SIG-M5 (cell line): ENCODE results near the gene SFTPB.

Experiments
- DNase-seq: peaks from one replicate; lab custom pipeline; 2025; lab: John Stamatoyannopoulos, UW

The SFTPB gene

DNA sequence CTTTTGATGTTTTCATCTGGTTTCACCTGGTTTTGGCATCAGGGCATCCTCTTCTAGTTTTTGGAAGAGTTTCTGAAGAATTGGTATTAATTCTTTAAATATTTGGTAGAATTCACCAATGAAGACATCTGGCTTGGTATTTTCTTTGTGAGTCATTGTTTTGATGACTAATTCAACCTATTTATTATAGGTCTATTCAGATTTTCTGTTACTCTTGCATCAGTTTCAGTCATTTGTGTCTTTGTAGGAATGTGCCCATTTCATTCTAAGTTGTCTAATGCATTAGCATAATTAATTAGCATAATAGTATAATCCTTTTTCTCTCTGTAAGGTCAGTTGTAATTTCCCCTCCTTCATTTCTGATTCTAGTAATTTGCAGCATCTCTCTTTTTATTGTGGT is 34.2 kb upstream of the SFTPB start:
- DNase-seq = no peak

DNA sequence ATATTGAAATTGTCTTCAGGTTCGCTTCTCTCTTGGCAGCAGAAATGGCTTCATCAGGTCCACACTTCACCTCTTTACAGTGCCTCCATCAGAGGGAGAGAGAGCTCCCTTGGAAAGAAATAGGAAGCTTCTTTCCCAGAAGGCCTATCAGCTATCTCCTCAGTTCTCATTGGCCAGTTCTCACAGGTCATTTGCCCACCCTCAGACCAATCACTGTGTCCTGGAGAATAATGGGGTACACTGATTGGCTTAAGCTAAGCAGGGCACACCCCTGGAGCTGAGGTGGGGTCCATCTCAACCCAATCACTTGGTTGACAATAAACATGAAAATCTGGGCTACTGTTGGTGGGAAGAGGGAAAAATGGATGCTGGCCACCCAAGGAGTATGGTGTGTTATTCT is 31.3 kb upstream of the SFTPB start:
- DNase-seq = no peak

DNA sequence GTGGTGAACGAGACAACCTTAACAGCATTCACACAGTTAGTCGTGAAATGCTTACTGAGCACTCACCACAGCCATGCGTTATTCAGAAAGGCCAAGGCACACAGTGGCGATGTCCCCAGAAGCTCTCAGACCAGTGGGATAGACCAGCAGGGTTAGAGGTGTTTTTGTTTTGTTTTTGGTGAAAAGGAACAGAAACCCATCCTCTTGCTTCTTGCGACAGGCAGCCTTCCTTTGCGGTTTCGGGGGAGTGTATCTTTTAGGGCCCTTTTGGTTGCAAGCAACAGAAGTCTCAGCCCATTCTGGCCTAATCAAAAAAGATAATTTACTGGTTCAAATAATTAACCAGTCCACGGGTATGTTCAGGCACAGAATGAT is 30.9 kb upstream of the SFTPB start:
- peak; percentile 79 for DNase-seq

DNA sequence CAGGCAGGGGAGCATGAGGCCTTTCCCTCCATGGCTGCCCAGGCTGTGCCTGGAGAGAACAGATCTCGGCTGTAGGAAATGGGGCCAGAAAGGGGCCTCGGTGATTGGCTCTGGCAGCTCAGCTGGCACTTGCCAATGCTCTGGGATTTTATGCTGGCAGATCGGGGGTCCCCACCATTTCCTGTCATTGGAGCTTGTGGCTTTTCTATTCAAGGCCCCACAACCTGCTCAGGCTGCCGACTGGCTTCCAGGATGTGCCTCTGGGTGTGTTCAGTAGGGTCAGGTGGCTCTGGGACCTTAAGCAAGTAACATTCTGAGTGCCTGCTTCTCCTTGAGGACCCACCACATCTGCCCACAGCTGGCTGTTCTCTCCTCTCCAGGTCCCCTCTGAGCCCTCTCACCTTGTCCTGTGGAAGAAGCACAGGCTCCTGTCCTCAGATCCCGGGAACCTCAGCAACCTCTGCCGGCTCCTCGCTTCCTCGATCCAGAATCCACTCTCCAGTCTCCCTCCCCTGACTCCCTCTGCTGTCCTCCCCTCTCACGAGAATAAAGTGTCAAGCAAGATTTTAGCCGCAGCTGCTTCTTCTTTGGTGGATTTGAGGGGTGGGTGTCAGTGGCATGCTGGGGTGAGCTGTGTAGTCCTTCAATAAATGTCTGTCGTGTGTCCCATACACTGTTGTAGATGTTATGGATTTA is 30.3 kb upstream of the SFTPB start:
- no peak for DNase-seq

DNA sequence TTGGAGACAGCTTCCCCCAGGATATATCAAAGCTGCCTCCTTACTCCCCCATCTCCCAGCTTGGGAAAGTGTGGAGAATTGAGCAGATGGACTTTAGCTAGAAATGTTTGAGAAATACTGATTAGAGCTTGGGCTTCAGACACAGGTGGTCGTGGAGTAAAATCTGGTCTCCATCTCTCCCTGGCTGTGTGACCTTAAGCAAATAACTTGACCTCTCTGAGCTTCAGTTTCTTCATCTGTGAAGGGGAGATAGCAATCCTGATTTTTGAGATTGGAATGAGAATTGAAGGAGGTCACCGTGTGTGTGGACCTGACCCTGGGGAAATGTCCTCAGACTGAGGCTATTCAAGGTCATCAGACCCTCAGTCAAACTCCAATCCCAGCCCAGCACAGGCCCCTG is 29.7 kb upstream of the SFTPB start:
- DNase-seq = no peak

DNA sequence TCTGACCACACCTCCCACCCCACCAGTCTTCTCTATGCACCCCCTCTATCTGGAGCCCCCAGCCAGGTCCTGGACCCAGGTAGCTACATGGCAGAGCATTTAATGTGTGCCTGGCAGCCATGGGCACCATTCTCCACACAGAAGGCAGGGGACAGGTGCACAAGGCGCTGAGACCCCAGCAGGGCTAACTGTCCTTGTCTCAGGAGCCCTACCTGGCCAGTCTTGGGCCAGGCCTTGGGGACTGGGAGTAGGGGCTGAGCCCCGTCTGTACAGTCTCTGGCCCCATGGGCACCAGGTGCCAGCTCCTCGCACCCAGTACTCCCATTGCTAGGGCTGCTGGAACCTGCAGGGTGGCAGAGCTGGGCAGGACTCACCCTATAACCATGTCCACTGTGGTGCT is 29.1 kb upstream of the SFTPB start:
- no peak for DNase-seq

DNA sequence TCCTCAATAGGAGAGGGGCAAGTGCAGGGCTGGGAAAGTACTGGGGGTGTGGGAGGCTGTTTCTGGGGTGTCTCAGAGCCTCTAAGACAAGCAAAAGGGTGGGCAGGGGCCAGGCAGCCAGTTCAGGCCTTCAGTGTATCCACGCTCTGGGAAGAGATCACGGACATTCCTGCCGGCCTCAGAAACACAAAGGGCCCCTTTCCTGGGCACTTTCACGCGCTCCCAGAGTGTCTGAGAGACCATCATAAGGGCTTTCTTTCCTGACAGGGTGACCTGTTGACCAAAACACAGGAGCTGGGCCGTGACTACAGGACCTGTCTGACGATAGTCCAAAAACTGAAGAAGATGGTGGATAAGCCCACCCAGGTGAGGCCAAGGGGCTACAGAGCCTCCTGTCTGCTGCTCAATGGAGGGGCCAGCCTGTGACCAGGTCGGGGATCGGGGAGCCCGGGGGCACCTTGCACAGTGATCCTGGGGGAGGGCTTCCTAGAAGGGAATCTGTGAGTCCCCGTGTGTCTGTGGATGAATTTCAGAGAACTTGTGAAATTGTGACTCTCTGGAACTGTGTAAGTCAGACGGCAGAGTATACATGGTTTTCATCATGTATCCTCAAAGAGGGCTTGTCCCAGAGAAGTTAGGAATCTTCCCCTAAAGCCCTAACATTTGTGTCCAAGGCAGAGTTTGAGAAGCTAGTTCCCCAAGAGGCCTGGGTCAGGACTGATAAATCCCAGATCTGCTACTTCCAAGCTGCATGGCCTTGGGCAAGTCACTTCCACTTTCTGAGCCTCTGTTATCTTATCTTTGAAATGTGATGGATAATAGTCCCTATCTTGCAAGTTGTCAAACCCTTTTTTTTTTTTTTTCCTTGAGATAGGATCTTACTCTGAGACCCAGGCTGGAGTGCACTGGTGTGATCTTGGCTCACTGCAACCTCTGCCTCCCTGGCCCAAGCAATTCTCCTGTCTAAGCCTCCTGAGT is 28.0 kb upstream of the SFTPB start:
- no peak for DNase-seq

DNA sequence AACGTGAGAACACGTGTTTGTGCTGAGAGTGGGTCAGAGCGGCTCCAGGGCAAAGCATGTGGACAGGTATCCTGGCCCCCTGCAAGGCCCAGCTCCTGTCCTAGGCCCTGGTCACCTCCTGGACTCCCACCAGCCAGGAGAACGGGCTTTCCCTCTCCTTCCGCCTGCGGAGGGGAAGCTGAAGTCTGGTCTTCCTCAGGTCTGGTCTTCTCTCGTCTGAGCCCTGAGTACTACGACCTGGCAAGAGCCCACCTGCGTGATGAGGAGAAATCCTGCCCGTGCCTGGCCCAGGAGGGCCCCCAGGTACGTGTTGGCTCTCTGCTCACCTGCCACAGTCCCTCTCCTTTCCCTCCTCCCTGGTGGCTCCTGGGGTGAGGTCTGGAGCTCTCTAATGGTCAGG is 27.1 kb upstream of the SFTPB start:
- no peak for DNase-seq

DNA sequence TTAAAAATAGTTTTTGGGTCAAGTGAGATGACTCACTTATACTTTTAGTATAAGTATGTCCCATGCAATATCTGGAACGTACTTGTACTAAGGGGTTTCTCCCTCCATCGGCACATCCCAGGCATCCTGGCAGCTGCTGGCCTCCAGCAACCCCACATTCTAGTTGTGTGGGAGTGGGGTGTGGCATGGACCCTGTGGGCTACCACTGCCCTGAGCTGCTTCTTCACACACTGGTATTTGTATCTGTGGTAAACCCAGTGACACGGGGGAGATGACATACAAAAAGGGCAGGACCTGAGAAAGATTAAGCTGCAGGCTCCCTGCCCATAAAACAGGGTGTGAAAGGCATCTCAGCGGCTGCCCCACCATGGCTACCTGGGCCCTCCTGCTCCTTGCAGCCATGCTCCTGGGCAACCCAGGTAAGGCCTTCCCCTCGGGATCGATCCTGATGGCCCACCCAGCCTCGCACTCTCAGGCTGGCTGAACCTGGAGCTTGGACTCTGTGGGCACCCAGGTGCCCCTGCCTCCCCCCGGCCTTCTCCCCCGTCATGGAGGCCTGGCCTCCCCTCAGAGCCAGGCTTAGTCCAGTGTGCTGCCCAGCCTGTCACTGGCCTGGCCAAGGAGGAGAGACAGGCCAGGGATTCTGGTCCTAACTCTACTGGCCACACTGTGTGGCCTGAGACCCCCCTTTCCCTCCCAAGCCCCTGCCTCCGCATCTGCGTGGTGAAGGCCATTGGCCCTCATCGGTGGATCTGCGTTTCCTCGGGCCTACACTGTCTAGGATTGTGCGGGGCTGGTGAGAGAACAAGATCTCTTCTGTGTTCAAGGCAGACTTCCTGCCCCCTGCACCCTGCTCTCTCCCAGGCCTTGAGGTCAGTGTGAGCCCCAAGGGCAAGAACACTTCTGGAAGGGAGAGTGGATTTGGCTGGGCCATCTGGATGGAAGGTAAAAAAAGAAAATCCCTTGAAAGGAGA is 26.3 kb upstream of the SFTPB start, which contains the start of gene GNLY:
Gene GNLY, plus strand, starts transcription at position 307 of the 974 bp plus-strand sequence. Its CDS starts 61 bp downstream, at position 368.
- no peak for DNase-seq

DNA sequence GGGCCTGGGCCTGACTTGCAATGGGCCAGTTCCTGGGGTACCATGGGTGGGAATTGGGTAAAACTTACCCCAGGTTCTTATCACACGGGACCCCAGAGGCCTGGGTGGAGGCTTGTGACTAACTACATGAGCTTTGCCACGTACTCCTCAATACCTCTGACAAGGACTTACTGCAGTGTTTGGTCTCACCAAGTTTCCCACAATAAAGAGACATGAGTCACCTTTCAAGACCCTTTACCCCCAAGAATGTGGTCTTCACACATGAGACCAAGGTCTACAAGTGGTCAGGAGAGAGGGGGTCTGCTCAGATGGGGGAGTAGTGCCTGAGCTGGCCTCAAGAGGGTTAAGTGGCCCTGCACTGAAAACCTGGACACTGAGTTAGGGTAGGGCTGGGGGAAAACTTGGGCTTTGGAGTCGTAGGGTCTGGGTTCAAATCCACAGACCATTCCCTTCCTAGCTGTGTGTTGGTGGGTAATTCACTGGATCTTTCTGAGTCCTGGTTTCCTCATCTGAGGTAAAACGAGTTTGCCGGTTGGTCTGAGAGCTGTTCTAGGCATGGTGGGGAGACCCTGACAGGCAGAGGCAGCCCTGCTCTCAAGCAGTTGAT is 24.1 kb upstream of the SFTPB start:
- no peak for DNase-seq

DNA sequence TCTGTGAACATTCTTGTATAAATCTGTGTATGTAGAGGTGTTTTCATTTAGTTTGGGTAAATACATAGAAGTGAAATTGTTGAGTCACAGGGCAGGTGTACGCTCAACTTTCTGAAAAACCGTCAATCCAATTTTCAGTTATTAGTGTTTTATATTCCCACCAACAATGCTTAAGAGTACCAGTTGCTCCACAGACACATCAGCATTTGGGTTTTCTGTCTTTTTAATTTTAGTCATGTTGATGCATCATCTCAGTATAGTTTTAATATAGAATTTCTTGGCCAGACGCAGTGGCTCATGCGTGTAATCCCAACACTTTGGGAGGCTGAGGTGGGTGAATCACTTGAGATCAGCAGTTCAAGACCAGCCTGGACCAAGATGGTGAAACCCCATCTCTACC is 22.9 kb upstream of the SFTPB start:
- DNase-seq = no peak

DNA sequence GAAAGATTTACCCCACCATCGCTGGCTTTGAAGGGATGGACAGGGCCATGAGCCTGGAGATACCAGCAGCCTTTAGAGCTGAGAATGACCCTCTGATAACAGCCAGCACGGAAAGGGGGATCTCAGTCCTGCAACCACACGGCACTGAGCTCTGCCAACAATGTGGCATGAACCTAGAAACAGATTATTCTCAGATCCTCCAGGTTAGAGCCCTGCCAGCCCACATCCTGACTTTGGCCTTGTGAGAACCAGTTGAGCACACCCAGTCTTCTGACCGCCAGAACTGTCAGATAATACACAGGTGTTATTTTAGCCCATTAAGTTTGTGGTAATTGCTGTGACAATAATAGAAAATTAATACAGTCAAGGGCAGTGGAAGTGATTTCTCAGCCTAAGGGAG is 16.8 kb upstream of the SFTPB start:
- DNase-seq = no peak

DNA sequence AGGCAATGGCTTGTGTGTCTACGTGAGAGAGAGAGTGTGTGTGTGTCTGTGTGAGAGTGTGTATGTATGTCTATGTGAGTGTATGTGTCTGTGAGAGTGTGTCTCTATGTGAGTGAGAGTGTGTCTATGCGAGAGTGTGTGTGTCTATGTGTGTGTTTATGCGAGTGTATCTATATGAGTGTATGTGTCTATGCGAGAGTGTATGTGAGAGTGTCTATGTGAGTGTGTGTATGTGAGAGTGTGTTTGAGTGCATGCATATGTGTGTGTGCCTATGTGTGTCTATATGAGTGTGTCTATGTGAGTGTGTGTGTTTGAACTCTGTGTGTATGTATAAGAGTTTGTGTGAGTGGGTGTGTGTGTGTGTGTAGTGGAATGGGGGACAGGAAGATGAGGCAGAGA is 16.4 kb upstream of the SFTPB start:
- DNase-seq = no peak

DNA sequence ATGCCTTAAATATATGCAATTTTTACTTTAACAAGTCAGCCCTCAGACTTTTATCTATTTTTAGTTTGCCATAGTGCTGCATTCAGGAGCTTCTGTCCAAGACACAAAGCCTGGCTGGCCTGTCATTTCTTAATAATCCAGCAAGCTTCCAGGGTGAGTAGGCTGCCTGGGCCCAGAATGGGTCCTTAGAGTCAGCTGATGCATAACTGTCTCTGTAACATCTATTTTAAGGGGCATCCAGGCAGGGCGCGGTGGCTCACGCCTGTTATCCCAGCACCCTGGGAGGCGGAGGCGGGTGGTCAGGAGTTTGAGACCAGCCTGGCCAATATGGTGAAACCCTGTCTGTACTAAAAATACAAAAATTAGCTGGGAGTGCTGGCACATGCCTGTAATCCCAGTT is 14.4 kb upstream of the SFTPB start:
- no peak for DNase-seq

DNA sequence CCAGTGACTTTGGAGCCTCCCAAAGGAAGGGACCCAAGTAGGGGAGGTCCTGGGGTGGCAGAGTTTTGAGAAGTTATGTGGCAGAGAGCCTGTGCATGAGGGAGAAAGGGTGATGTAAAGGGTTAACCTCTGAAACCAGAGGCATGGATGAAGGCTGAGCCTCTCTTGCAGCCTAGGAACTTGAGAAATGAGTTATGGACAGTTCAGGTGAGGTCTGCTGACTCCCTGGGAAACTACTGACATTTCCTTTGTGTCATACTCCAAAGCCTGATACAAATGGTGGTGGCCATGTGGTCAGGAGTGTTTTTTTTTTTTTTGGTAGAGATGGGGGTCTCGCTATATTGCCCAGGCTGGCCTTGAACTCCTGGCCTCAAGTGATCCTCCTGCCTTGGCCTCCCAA is 13.8 kb upstream of the SFTPB start:
- no peak for DNase-seq

DNA sequence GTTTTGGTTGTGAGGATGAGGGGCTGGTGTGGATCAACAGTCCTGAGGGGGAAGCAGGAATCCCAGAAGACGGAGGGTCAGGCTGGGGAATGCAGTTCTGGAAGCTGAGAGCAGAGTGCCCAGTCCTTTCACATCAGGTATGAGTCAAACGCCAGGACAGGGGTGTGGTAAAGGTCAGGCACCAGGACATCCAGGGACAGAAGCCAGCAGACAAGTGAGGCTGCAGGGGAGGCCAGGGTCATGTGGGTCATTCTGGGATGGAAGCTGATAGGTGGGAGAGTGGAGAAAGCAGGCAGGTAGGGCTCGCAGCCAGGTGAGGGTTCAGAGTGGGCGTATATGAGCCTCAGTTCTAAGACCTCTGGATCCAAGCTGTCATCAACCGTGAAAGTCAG is 13.4 kb upstream of the SFTPB start:
- DNase-seq = no peak

DNA sequence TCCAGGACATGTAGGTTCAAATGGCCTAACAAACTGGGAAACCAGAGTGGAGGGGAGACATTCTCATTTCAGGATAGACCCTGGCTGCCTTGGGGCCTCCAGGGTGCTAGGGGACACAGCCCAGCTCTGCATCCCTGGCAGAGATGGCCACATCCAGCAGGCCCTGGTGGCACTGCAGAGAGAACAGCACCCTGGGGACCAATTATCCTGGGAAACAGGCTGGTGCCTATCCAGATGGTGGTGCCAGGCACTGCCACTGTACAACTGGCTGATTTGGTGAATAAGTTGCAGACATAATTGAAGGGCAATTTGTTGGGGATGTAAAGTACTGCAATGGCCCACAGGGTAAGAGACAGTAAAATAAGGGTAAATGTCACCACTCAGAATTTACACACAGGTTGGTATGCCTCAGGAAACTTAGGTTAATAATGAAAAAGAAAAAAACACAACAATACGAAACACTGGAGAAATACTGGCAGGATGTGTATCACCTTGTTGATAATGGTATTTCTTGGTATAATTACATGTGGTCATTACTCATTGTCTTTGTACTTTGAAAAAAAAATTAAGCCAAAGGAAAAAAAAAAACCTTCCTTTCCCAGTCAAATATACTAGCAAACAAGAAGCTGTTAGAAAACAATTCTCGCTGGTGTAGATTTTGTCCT is 12.8 kb upstream of the SFTPB start:
- DNase-seq = no peak

DNA sequence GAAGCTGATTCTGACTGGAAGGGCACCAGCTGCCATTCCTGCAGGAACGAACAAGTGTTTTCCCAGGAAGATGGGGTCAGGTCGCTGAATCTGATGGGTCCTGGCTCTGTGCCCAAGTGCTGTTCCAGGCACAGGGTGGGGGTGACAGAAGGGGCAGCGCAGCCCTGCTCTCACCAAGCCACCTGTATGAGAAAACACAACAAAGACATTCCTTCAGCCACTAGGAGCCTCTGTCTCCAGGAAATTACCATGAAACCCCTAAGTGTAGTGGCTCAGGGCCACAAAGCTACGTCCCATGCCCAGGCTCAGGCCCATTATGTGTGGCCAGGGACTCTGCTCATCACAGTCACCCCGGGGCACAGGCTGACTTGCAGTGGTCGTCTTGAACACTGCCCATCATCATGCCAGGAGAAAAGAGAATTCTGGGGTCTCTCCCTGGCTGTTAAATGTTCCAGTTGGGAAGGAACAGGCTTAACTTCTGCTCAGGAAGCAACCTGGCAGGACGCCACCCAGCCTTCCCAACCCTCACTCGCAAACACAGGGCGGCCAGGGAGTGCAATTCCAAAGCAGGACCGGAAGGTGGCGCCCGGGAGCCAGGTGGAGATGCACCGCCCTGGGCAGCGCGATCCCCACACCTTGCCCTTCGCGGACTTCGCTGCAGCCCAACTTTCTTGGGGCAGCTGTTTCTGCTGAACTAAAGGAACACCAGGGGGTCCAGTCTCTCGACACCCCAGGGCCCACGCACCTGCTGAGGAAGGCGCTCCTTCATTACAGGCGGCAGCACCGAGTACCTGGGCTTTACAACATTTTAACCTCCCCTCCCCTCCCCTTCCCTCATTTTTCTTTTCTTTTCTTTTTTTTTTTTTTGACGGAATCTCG is 11.0 kb upstream of the SFTPB start:
- no peak for DNase-seq

DNA sequence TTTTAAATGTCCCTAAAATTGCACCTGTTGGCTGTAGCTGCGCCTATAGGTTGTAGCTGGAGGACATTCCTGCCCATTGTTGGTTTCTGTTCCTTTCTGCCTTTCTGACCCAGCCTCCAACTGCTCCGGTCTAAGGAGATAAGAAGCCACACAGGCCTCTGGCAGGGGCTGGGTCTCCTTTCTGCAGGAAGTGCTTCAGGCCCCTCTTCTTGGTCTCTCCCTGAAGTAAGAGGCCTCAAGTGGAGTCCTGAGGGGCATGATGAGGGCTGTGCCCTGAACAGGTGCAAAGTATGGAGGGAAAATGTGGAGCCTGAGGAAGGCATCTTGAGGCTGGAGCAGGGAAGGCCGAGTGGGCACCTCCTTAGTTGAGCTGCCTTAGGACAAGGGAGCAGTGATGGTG is 10.4 kb upstream of the SFTPB start:
- DNase-seq = no peak

DNA sequence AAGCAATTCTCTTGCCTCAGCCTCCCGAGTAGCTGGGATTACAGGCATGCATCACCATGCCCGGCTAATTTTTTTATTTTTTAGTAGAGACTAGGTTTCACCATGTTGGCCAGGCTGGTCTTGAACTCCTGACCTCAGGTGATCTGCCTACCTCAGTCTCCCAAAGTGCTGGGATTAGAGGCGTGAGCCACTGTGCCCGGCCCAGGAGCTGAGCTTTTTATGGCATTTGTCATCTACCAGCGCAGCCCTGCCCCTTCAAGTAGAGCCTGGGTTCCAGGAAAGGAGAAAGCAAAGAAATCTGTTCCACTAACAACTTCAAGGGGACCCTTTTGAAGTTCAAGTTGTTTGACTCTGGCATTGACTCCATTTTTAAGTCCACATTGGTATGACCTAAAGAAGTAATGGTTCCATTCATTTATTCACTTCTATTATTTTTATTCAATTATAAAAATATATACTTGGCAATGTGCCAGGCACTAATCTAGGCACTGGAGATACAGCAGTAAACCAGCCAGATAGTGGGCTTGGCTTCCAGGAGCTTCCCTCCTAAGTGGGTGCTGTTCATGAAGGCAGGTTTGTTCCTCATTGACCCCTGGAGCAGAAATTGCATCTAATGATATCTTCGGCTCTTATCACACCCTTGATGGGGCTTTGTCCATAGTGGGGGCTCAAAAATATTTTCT is 8.0 kb upstream of the SFTPB start:
- DNase-seq = no peak
